Measurements from ENCODE around the gene CYFIP2.

- TF ChIP-seq CTCF (IDR thresholded peaks at IDR 0.05; ENCODE audit: insufficient read depth, low read length) (no peak), POLR2AphosphoS5 (IDR thresholded peaks at IDR 0.05; ENCODE audit: low read depth) (no peak)
Observed at GRCh38 chr5:157326440-157327005, 60.6 kb downstream of the CYFIP2 start.

Data from HL-60 (cell line).